ENCODE results near the gene UNC79. TPM values are rescaled to one million over a fixed set of nuclear protein-coding genes. Genes with fewer than 3 reads are reported as not detected.

UNC79 gene
- polyA plus RNA-seq, 3 donors, result 0.01 to 0.02 TPM; not detected in 1

DNA sequence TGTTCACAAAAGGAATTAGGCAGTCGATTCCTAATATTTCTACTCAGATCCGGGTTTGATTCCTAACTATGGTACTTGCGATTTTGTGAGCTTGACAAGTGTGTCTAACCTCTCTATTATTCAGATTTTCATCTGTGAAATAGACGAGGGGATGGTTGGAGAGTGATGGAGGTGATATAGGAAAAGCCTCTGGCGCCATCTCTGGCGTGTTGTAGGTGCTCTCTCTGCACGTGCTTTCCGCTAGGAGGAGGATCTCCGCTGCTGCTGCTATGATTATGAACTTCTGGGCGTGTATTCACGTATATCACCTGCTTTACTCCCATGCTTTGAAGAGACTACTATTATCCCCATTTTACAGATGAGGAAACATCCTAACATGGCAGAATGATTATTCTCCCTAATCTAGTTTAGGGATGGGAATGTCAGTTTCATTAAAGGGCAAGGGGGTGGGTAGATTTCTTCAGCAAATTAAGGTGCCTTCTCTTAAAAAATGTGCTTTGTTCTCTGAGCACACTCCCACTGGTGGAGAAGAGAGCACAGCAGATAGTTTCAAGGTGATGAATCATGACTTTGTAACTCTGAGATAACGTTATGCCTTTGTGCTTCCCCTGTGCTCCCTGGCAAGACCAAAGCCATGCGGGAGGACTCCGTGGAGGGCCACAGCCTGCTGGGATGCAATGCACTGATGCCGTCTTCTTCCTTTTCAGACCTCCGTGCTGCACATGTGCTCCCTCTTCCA lies 260.5 kb downstream of the UNC79 start:
- intact Hi-C loops (cut with micrococcal nuclease), result no loop called here
- Mint-ChIP-seq H3K4me1 (no peaks in the 10 kb centered on the region), H3K4me3 (no peak overlapping the region), H3K27ac (no peak overlapping the region), H3K9me3 (peaks cover 0 to 5% (median 0%) of the 10 kb centered on the region in 7 donors), H3K27me3 (ENCODE audit: low read depth in 3 of 3) (peaks cover 4 to 26% (median 17%) of the 10 kb centered on the region in 3 donors), H3K36me3 (no peaks in the 10 kb centered on the region)
- Histone ChIP-seq H3K27ac (ENCODE audit: low read depth in 1 of 2, low read length in 2 of 2) (no peak overlapping the region), H2AFZ (ENCODE audit: insufficient read depth, low read depth, low read length, poor library complexity, severe bottlenecking) (no peak overlapping the region), H3K9ac (ENCODE audit: insufficient read depth, low read length, poor library complexity, severe bottlenecking) (no peak overlapping the region), H3K9me3 (replicated peaks in 1 of 2; ENCODE audit: control insufficient read depth in 1 of 2, insufficient read depth in 1 of 2, low read length in 2 of 2) (no peaks in the 10 kb centered on the region), H4K20me1 (ENCODE audit: insufficient read depth, low read length) (no peaks in the 10 kb centered on the region), H3K4me2 (replicated peaks; ENCODE audit: extremely low read depth, low read length, poor library complexity, severe bottlenecking) (no peak overlapping the region), H3K27me3 (ENCODE audit: control insufficient read depth in 2 of 2, insufficient read depth in 2 of 2, low read length in 2 of 2) (peaks cover 0 to 9% of the 10 kb centered on the region in 2 donors), H3K36me3 (replicated peaks in 1 of 2; ENCODE audit: control insufficient read depth in 1 of 2, insufficient read depth in 2 of 2, low read length in 2 of 2) (no peaks in the 10 kb centered on the region), H3K4me1 (ENCODE audit: control insufficient read depth in 1 of 2, insufficient read depth in 2 of 2, low read length in 2 of 2) (no peaks in the 10 kb centered on the region), H3K4me3 (replicated peaks in 1 of 3; ENCODE audit: low read depth in 2 of 3, low read length in 3 of 3) (no peak overlapping the region), H3K79me2 (ENCODE audit: insufficient read depth, low read length) (no peaks in the 10 kb centered on the region)
- TF ChIP-seq CTCF (IDR thresholded peaks at IDR 0.05), result no peak
- 91% methylated on average over 7 of the region's 16 CpGs for WGBS (ENCODE audit: insufficient coverage)
- DNase-seq, result no peak

- Histone ChIP-seq H3K4me1 (ENCODE audit: control insufficient read depth in 1 of 2, insufficient read depth in 2 of 2, low read length in 2 of 2) (no peaks in the 10 kb centered on the region), H3K27ac (ENCODE audit: low read depth in 1 of 2, low read length in 2 of 2) (no peak overlapping the region), H3K27me3 (ENCODE audit: control insufficient read depth in 2 of 2, insufficient read depth in 2 of 2, low read length in 2 of 2) (no peaks in the 10 kb centered on the region), H3K79me2 (ENCODE audit: insufficient read depth, low read length) (no peaks in the 10 kb centered on the region), H4K20me1 (ENCODE audit: insufficient read depth, low read length) (no peaks in the 10 kb centered on the region), H3K9me3 (replicated peaks in 1 of 2; ENCODE audit: control insufficient read depth in 1 of 2, insufficient read depth in 1 of 2, low read length in 2 of 2) (peaks cover 0 to 4% of the 10 kb centered on the region in 2 donors), H3K9ac (ENCODE audit: insufficient read depth, low read length, poor library complexity, severe bottlenecking) (no peak overlapping the region), H2AFZ (ENCODE audit: insufficient read depth, low read depth, low read length, poor library complexity, severe bottlenecking) (no peak overlapping the region), H3K4me2 (replicated peaks; ENCODE audit: extremely low read depth, low read length, poor library complexity, severe bottlenecking) (no peak overlapping the region), H3K4me3 (replicated peaks in 1 of 3; ENCODE audit: low read depth in 2 of 3, low read length in 3 of 3) (no peak overlapping the region), H3K36me3 (replicated peaks in 1 of 2; ENCODE audit: control insufficient read depth in 1 of 2, insufficient read depth in 2 of 2, low read length in 2 of 2) (no peaks in the 10 kb centered on the region)
- Mint-ChIP-seq H3K9me3 (peaks cover 0 to 9% (median 9%) of the 10 kb centered on the region in 7 donors), H3K27me3 (ENCODE audit: low read depth in 3 of 3) (peaks cover 4 to 13% (median 11%) of the 10 kb centered on the region in 3 donors), H3K4me3 (no peak overlapping the region), H3K27ac (no peak overlapping the region), H3K36me3 (no peaks in the 10 kb centered on the region), H3K4me1 (no peaks in the 10 kb centered on the region)
- WGBS (ENCODE audit: insufficient coverage), result 100% methylated on average over 1 of the region's 6 CpGs
- intact Hi-C loops (cut with micrococcal nuclease), result no loop called here
- no peak for DNase-seq
- TF ChIP-seq CTCF (IDR thresholded peaks at IDR 0.05), result no peak
Observed at GRCh38 chr14:93693914-93694313, 263.2 kb downstream of the UNC79 start.

Data from CD14-positive monocyte (primary cell).